ENCODE measurements around the gene SLC9A9.

The SLC9A9 gene

DNA sequence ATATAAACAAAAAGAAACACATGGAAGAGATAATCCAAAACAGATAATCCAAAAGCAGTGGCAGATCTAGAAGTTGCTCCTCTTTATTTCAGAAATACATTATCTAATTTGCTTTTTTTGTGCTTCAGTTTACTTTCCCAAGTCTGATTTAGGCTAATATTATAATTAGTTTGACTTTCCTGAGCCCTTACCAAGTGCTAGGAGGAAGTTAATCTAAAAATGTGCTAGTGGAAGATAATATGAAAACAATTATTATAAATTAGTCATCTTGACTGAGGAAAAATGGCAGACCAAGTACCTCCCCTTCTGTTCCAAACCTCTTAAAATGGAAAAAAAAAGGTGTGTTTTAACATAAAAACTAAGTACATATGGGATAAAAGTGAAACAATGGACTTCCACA lies 17.5 kb downstream of the SLC9A9 start:
- H3K4me3 ChIP-seq (ENCODE audit: low read depth, low read length), result no peak overlapping the region
- no peak for DNase-seq (ENCODE audit: low read depth)
- TF ChIP-seq, protein P1, sequence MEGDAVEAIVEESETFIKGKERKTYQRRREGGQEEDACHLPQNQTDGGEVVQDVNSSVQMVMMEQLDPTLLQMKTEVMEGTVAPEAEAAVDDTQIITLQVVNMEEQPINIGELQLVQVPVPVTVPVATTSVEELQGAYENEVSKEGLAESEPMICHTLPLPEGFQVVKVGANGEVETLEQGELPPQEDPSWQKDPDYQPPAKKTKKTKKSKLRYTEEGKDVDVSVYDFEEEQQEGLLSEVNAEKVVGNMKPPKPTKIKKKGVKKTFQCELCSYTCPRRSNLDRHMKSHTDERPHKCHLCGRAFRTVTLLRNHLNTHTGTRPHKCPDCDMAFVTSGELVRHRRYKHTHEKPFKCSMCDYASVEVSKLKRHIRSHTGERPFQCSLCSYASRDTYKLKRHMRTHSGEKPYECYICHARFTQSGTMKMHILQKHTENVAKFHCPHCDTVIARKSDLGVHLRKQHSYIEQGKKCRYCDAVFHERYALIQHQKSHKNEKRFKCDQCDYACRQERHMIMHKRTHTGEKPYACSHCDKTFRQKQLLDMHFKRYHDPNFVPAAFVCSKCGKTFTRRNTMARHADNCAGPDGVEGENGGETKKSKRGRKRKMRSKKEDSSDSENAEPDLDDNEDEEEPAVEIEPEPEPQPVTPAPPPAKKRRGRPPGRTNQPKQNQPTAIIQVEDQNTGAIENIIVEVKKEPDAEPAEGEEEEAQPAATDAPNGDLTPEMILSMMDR (IDR thresholded peaks at IDR 0.05; ENCODE audit: low read depth, low read length), result no peak
- TF ChIP-seq POLR2A (IDR thresholded peaks at IDR 0.05; ENCODE audit: extremely low read depth, insufficient read length), result no peak
- TF ChIP-seq, protein P2, sequence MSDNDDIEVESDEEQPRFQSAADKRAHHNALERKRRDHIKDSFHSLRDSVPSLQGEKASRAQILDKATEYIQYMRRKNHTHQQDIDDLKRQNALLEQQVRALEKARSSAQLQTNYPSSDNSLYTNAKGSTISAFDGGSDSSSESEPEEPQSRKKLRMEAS (IDR thresholded peaks at IDR 0.05; ENCODE audit: low read depth, low read length), result no peak

- H3K4me3 ChIP-seq (ENCODE audit: low read depth, low read length), result no peak overlapping the region
- TF ChIP-seq, protein P1 (IDR thresholded peaks at IDR 0.05; ENCODE audit: low read depth, low read length), result no peak
- TF ChIP-seq, protein P2 (IDR thresholded peaks at IDR 0.05; ENCODE audit: low read depth, low read length), result no peak
- TF ChIP-seq POLR2A (IDR thresholded peaks at IDR 0.05; ENCODE audit: extremely low read depth, insufficient read length), result no peak
- TF ChIP-seq MYC (IDR thresholded peaks at IDR 0.05; ENCODE audit: low read depth, low read length), result no peak
- no peak for DNase-seq (ENCODE audit: low read depth)
Observed at GRCh38 chr3:143830063-143830462, 18.2 kb downstream of the SLC9A9 start.

GRCh38 chr3:143827425-143827824 lies 20.8 kb downstream of the SLC9A9 start:
- no peak for DNase-seq (ENCODE audit: low read depth)
- no peak overlapping the region for H3K4me3 ChIP-seq (ENCODE audit: low read depth, low read length)
- TF ChIP-seq MYC (IDR thresholded peaks at IDR 0.05; ENCODE audit: low read depth, low read length) (no peak), POLR2A (IDR thresholded peaks at IDR 0.05; ENCODE audit: extremely low read depth, insufficient read length) (no peak)
- TF ChIP-seq, protein P1 (IDR thresholded peaks at IDR 0.05; ENCODE audit: low read depth, low read length), result no peak
- TF ChIP-seq, protein P2 (IDR thresholded peaks at IDR 0.05; ENCODE audit: low read depth, low read length), result no peak

- no peak for DNase-seq (ENCODE audit: low read depth)
- TF ChIP-seq, protein P2 (IDR thresholded peaks at IDR 0.05; ENCODE audit: low read depth, low read length), result no peak
- no peak for TF ChIP-seq POLR2A (IDR thresholded peaks at IDR 0.05; ENCODE audit: extremely low read depth, insufficient read length)
- TF ChIP-seq, protein P1 (IDR thresholded peaks at IDR 0.05; ENCODE audit: low read depth, low read length), result no peak
- TF ChIP-seq MYC (IDR thresholded peaks at IDR 0.05; ENCODE audit: low read depth, low read length), result no peak
- no peak overlapping the region for H3K4me3 ChIP-seq (ENCODE audit: low read depth, low read length)
Observed at GRCh38 chr3:143826296-143826695, 22.0 kb downstream of the SLC9A9 start.

- DNase-seq (ENCODE audit: low read depth), result no peak
Observed at GRCh38 chr3:143825513-143825912, 22.8 kb downstream of the SLC9A9 start.

More at GRCh38 chr3:143825513-143825912, 22.8 kb downstream of the SLC9A9 start:
- no peak overlapping the region for H3K4me3 ChIP-seq (ENCODE audit: low read depth, low read length)
- no peak for TF ChIP-seq MYC (IDR thresholded peaks at IDR 0.05; ENCODE audit: low read depth, low read length)
- TF ChIP-seq, protein P2 (IDR thresholded peaks at IDR 0.05; ENCODE audit: low read depth, low read length), result no peak
- no peak for TF ChIP-seq POLR2A (IDR thresholded peaks at IDR 0.05; ENCODE audit: extremely low read depth, insufficient read length)
- TF ChIP-seq, protein P1 (IDR thresholded peaks at IDR 0.05; ENCODE audit: low read depth, low read length), result no peak

Data from NB4 (cell line).